ENCODE measurements around the gene GRID1. TPM values are rescaled to one million over a fixed set of nuclear protein-coding genes. Genes with fewer than 3 reads are reported as not detected.
"Not testable (repeated sequence)": the region's sequence is repeated elsewhere in the genome, so short reads cannot be mapped to it uniquely, and the experiment has no call there.

The GRID1 gene
- total RNA-seq, 2 experiments from 2014 or later, result not detected

- ATAC-seq (ENCODE audit: low read depth), result peak; percentile 67
- Mint-ChIP-seq H3K27me3 (peaks cover 3% of the 10 kb centered on the region), H3K4me1 (peaks cover 7% of the 10 kb centered on the region), H3K36me3 (no peaks in the 10 kb centered on the region), H3K9me3 (no peaks in the 10 kb centered on the region), H3K4me3 (peak overlapping the region; percentile 61), H3K27ac (peak overlapping the region; percentile 86)
- DNase-seq, result no peak
- POLR2A ChIA-PET, result no interaction called here
Measured at GRCh38 chr10:85741626-85742300, 624.8 kb downstream of the GRID1 start.

- Mint-ChIP-seq H3K36me3 (no peaks in the 10 kb centered on the region), H3K9me3 (no peaks in the 10 kb centered on the region), H3K27ac (no peak overlapping the region), H3K27me3 (no peaks in the 10 kb centered on the region), H3K4me1 (no peaks in the 10 kb centered on the region), H3K4me3 (no peak overlapping the region)
- POLR2A ChIA-PET, result no interaction called here
- ATAC-seq (ENCODE audit: low read depth) (no peak), DNase-seq (no peak)
Measured at GRCh38 chr10:85735997-85736396, 630.6 kb downstream of the GRID1 start.

GRCh38 chr10:85734791-85735190, 631.8 kb downstream of the GRID1 start:
- POLR2A ChIA-PET, result no interaction called here
- ATAC-seq (ENCODE audit: low read depth) (no peak), DNase-seq (no peak)
- Mint-ChIP-seq H3K27ac (no peak overlapping the region), H3K27me3 (no peaks in the 10 kb centered on the region), H3K4me1 (no peaks in the 10 kb centered on the region), H3K4me3 (no peak overlapping the region), H3K36me3 (no peaks in the 10 kb centered on the region), H3K9me3 (no peaks in the 10 kb centered on the region)

GRCh38 chr10:85724215-85724614, 642.4 kb downstream of the GRID1 start:
- POLR2A ChIA-PET, result no interaction called here
- H3K36me3 Mint-ChIP-seq, result no peaks in the 10 kb centered on the region

GRCh38 chr10:85720931-85721590, 645.5 kb downstream of the GRID1 start:
- no peaks in the 10 kb centered on the region for H3K4me1 Mint-ChIP-seq

More at GRCh38 chr10:85724215-85724614, 642.4 kb downstream of the GRID1 start:
- Mint-ChIP-seq H3K4me3 (no peak overlapping the region), H3K27ac (no peak overlapping the region), H3K4me1 (no peaks in the 10 kb centered on the region), H3K27me3 (no peaks in the 10 kb centered on the region), H3K9me3 (no peaks in the 10 kb centered on the region)
- no peak for DNase-seq
- ATAC-seq (ENCODE audit: low read depth), result no peak

GRCh38 chr10:85719408-85719807, 647.2 kb downstream of the GRID1 start:
- ATAC-seq (ENCODE audit: low read depth) (no peak), DNase-seq (no peak)
- Mint-ChIP-seq H3K27ac (no peak overlapping the region), H3K9me3 (no peaks in the 10 kb centered on the region), H3K27me3 (no peaks in the 10 kb centered on the region), H3K4me3 (no peak overlapping the region), H3K36me3 (no peaks in the 10 kb centered on the region), H3K4me1 (no peaks in the 10 kb centered on the region)
- POLR2A ChIA-PET, result no interaction called here

More at GRCh38 chr10:85720931-85721590, 645.5 kb downstream of the GRID1 start:
- ATAC-seq (ENCODE audit: low read depth), result no peak
- Mint-ChIP-seq H3K27me3 (no peaks in the 10 kb centered on the region), H3K27ac (no peak overlapping the region), H3K9me3 (no peaks in the 10 kb centered on the region), H3K4me3 (no peak overlapping the region), H3K36me3 (no peaks in the 10 kb centered on the region)
- POLR2A ChIA-PET, result no interaction called here
- no peak for DNase-seq

- POLR2A ChIA-PET, result no interaction called here
- DNase-seq (no peak), ATAC-seq (ENCODE audit: low read depth) (no peak)
- H3K9me3 Mint-ChIP-seq, result no peaks in the 10 kb centered on the region
- no peaks in the 10 kb centered on the region for H3K36me3 Mint-ChIP-seq
- H3K27ac Mint-ChIP-seq, result no peak overlapping the region
- H3K4me3 Mint-ChIP-seq, result no peak overlapping the region
- H3K27me3 Mint-ChIP-seq, result peaks cover 2% of the 10 kb centered on the region
- no peaks in the 10 kb centered on the region for H3K4me1 Mint-ChIP-seq
Measured at GRCh38 chr10:85713885-85714284, 652.7 kb downstream of the GRID1 start.

GRCh38 chr10:85702768-85703167, 663.8 kb downstream of the GRID1 start:
- Mint-ChIP-seq H3K36me3 (no peaks in the 10 kb centered on the region), H3K4me1 (no peaks in the 10 kb centered on the region), H3K4me3 (no peak overlapping the region), H3K27ac (no peak overlapping the region), H3K27me3 (peaks cover 11% of the 10 kb centered on the region), H3K9me3 (no peaks in the 10 kb centered on the region)
- no peak for DNase-seq
- POLR2A ChIA-PET, result no interaction called here
- ATAC-seq (ENCODE audit: low read depth), result no peak

GRCh38 chr10:85699066-85699465, 667.5 kb downstream of the GRID1 start:
- peaks cover 11% of the 10 kb centered on the region for H3K27me3 Mint-ChIP-seq

GRCh38 chr10:85696893-85697292, 669.7 kb downstream of the GRID1 start:
- no peaks in the 10 kb centered on the region for H3K4me1 Mint-ChIP-seq
- ATAC-seq (ENCODE audit: low read depth), result no peak
- H3K27me3 Mint-ChIP-seq, result peaks cover 7% of the 10 kb centered on the region

More at GRCh38 chr10:85699066-85699465, 667.5 kb downstream of the GRID1 start:
- DNase-seq; ATAC-seq (ENCODE audit: low read depth); H3K9me3 Mint-ChIP-seq; H3K4me3 Mint-ChIP-seq; POLR2A ChIA-PET; H3K4me1 Mint-ChIP-seq; H3K27ac Mint-ChIP-seq; H3K36me3 Mint-ChIP-seq: not testable (repeated sequence)

GRCh38 chr10:85682621-85683020, 684.0 kb downstream of the GRID1 start:
- ATAC-seq (ENCODE audit: low read depth) (no peak), DNase-seq (no peak)
- H3K27ac Mint-ChIP-seq, result no peak overlapping the region
- H3K4me1 Mint-ChIP-seq, result no peaks in the 10 kb centered on the region
- POLR2A ChIA-PET, result no interaction called here
- no peak overlapping the region for H3K4me3 Mint-ChIP-seq
- H3K9me3 Mint-ChIP-seq, result peaks cover 1% of the 10 kb centered on the region
- H3K27me3 Mint-ChIP-seq, result peaks cover 2% of the 10 kb centered on the region
- H3K36me3 Mint-ChIP-seq, result no peaks in the 10 kb centered on the region

More at GRCh38 chr10:85696893-85697292, 669.7 kb downstream of the GRID1 start:
- Mint-ChIP-seq H3K4me3 (no peak overlapping the region), H3K27ac (no peak overlapping the region), H3K9me3 (peaks cover 3% of the 10 kb centered on the region), H3K36me3 (no peaks in the 10 kb centered on the region)
- DNase-seq, result no peak
- POLR2A ChIA-PET, result no interaction called here

GRCh38 chr10:85679710-85680109, 686.9 kb downstream of the GRID1 start:
- no peak overlapping the region for H3K4me3 Mint-ChIP-seq
- peaks cover 3% of the 10 kb centered on the region for H3K27me3 Mint-ChIP-seq
- H3K36me3 Mint-ChIP-seq, result no peaks in the 10 kb centered on the region
- POLR2A ChIA-PET, result no interaction called here
- no peak overlapping the region for H3K27ac Mint-ChIP-seq
- DNase-seq, result no peak
- H3K4me1 Mint-ChIP-seq, result no peaks in the 10 kb centered on the region
- H3K9me3 Mint-ChIP-seq, result no peaks in the 10 kb centered on the region
- ATAC-seq (ENCODE audit: low read depth), result no peak

- Mint-ChIP-seq H3K4me1 (no peaks in the 10 kb centered on the region), H3K36me3 (no peaks in the 10 kb centered on the region), H3K27me3 (peaks cover 3% of the 10 kb centered on the region), H3K9me3 (no peaks in the 10 kb centered on the region), H3K27ac (peak overlapping the region; percentile 26), H3K4me3 (no peak overlapping the region)
- no peak for ATAC-seq (ENCODE audit: low read depth)
- DNase-seq, result no peak
- POLR2A ChIA-PET, result no interaction called here
Measured at GRCh38 chr10:85679061-85679460, 687.5 kb downstream of the GRID1 start.

- Mint-ChIP-seq H3K4me3 (no peak overlapping the region), H3K27me3 (peaks cover 3% of the 10 kb centered on the region), H3K4me1 (no peaks in the 10 kb centered on the region), H3K9me3 (no peaks in the 10 kb centered on the region), H3K36me3 (no peaks in the 10 kb centered on the region), H3K27ac (no peak overlapping the region)
- ATAC-seq (ENCODE audit: low read depth) (no peak), DNase-seq (no peak)
- POLR2A ChIA-PET, result no interaction called here
Measured at GRCh38 chr10:85674851-85675250, 691.7 kb downstream of the GRID1 start.

Measured in activated naive CD8-positive, alpha-beta T cell treated with anti-CD3 and anti-CD28 coated beads, Interleukin-2, amount 10 ng/mL, durations not matched to agents 7 days and 5 days (primary cell).